NCI-H1694 (cell line): ENCODE results near the gene PHTF2.
"Not testable (repeated sequence)": the region's sequence is repeated elsewhere in the genome, so short reads cannot be mapped to it uniquely, and the experiment has no call there.

ENCODE experiments used
- DNase-seq: peaks from one replicate; lab custom pipeline; 2025; lab: John Stamatoyannopoulos, UW

Gene PHTF2

DNA sequence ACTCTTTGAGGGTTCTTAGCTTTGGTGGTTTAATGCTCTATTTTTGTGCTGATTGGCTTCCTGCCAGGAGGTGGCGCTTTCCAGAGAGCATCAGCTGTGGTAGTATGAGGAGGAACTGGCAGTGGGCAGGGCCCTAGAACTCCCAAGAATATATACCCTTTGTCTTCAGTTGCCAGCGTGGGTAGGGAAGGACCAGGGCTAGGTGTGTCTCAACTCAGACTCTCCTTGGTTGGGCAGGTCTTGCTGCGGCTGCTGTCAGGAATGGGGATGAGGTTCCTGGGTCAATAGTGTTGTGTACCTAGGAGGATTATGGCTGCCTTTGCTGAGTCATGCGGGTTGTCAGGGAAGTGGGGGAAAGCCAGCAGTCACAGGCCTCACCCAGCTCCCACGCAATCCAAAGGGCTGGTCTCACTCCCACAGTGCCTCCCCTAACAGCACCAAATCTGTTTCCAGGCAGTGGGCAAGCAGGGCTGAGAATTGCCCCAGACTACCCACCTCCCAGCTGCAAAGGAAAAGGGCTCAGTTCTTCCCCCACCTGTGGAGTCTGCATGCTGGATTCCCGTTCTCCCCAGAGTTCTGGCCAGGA lies 191.5 kb downstream of the PHTF2 start:
- no peak for DNase-seq

DNA sequence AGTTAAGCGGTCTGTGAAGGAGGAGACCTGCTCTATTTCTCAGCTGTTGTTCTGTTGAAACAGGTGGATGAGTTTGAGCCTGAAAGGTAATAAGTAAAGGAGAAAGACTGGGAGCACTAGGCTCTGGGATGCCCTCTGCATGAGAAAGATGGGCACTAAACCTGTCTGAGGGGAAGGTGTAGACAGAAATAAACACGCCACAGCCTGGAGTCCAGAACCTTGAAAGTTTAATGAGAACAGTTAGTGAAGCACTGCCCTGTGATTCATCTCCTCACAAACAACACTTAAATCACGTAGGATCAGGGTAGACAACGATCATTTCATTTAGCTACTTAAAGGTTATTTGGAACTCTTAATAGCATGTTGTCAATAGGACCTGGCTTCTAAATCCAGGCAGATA lies 193.1 kb downstream of the PHTF2 start:
- DNase-seq = no peak

DNA sequence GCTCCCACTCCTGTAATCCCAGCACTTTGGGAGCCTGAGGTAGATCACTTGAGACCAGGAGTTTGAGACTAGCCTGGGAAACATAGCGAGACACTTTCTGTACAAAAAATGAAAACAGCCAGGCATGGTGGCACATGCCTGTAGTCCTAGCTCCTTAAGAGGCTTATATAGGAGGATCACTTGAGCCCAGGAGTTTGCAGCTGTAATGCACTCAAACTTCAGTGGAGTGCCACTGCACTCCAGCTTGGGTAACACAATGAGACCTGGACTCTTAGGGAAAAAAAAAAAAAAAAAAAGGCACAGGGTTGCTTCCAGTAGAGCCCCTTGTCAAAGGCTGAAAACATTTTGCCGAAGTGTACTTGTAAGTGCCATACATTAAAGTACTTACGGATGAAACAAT lies 195.3 kb downstream of the PHTF2 start:
- DNase-seq = no peak

- no peak for DNase-seq
Observed at GRCh38 chr7:77995717-77996116, 197.1 kb downstream of the PHTF2 start.

- not testable (repeated sequence) for DNase-seq
Observed at GRCh38 chr7:77999168-77999567, 200.6 kb downstream of the PHTF2 start.

- DNase-seq = no peak
Observed at GRCh38 chr7:78002021-78002420, 203.4 kb downstream of the PHTF2 start.

- DNase-seq = no peak
Observed at GRCh38 chr7:78002715-78003114, 204.1 kb downstream of the PHTF2 start.

DNA sequence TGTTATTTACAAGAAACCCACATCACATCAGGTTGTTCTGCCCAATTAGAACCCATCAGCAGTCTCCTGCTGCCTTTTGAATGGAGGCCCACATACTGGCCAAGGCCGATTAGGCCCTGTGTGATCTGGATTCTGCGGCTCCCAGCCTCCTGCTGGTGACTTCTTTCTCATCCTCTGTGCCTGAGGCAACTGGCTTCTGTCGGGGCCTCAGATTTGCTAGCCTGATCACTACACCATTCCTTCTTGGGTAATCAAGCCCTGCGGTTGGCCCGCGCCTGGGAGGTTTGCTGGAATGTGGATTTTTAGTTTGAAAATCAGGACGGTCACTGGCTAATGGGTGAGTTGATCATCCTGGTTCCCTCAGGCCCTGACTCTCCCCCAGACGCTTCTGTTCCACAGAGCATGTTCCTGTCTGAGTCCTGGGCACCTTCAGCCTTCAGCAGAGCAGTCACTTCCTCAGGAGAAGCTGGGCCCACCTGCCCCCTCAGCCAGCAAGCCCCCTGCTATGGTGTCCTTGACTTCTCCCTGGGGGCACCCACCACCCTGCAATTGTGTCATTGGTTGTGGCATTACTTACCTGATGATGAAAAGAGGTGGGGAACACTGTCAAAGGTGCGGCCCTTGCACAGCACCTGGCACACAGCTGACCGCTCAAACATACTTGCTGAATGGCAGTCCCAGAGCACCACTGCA lies 207.6 kb downstream of the PHTF2 start:
- DNase-seq = no peak
